Measurements from ENCODE around the gene ZP1.

GRCh38 chr11:60844870-60845221, 22.5 kb upstream of the ZP1 start:
- TF ChIP-seq CTCF (IDR thresholded peaks at IDR 0.05 in 8 of 11, conservative IDR thresholded peaks at IDR 0.05 in 3 of 11) (no peak), POLR2A (IDR thresholded peaks at IDR 0.05) (no peak), POLR2AphosphoS5 (IDR thresholded peaks at IDR 0.05) (no peak)

Data from spleen (tissue), 7 donors.